ENCODE data around the gene FCGR3A.
"Not testable (repeated sequence)": the region's sequence is repeated elsewhere in the genome, so short reads cannot be mapped to it uniquely, and the experiment has no call there.

Gene FCGR3A

DNA sequence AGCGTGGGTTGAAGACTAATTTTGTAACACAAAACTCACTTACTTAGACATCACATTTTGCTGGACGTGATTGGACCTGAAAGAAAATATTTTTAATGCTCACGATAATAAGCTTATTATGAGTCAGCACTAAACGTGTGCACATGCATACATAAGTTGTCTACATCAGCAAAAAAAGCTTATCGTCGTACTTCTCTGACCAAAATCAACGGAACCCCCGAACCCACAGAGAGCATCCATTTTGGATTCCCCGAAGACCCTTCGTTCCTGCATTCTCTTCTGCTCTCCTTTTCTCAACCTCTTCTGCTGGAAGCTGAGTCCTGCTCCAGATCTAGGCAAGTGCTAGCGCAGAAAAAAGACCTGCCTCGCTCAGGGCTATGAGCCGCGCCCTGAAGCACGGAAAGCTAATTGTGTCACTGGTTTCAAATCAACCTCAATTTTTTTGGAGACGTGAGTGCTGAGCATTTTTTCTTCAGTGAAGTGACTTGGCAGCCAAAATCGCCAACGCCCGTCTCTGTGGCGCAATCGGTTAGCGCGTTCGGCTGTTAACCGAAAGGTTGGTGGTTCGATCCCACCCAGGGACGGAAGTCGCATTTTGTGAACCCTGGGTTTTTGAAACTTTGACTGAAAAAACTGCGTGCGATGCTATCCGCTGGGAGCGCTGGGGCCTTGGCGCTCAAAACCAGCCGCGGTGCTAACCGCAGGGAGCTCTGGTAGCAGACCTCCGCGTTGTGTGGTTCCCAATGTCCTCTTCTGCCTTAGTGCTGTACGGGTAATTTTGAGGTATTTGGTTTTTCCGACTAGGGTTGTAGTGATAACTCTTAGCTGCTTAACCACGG, 9.7 kb downstream of the FCGR3A start:
- H3K4me3 ChIP-seq (ENCODE audit: low read length): peak overlapping the region; percentile 72
- TF ChIP-seq, protein P1, sequence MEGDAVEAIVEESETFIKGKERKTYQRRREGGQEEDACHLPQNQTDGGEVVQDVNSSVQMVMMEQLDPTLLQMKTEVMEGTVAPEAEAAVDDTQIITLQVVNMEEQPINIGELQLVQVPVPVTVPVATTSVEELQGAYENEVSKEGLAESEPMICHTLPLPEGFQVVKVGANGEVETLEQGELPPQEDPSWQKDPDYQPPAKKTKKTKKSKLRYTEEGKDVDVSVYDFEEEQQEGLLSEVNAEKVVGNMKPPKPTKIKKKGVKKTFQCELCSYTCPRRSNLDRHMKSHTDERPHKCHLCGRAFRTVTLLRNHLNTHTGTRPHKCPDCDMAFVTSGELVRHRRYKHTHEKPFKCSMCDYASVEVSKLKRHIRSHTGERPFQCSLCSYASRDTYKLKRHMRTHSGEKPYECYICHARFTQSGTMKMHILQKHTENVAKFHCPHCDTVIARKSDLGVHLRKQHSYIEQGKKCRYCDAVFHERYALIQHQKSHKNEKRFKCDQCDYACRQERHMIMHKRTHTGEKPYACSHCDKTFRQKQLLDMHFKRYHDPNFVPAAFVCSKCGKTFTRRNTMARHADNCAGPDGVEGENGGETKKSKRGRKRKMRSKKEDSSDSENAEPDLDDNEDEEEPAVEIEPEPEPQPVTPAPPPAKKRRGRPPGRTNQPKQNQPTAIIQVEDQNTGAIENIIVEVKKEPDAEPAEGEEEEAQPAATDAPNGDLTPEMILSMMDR (conservative IDR thresholded peaks at IDR 0.05; ENCODE audit: low read length): 0 out of 2 replicates have a peak, but pooled peaks have one; percentile 1
- peak; percentile 78 for DNase-seq (ENCODE audit: low read depth)

DNA sequence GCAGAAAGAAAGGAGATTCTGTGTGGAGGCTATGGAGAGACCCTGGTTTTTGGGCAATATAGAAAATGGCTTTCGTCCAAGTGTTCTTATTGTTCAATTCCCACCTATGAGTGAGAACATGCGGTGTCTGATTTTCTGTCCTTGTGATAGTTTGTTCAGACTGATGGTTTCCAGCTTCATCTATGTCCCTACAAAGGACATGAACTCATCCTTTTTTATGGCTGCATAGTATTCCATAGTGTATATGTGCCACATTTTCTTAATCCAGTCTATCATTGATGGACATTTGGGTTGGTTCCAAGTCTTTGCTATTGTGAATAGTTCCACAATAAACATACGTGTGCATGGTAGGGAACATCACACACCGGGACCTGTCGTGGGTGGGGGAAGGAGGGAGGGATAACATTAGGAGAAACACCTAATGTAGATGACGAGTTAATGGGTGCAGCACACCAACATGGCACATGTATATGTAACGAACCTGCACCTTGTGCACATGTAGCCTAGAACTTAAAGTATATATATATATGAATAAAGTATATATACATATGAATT, 10.6 kb downstream of the FCGR3A start:
- not testable (repeated sequence) for DNase-seq (ENCODE audit: low read depth); H3K4me3 ChIP-seq (ENCODE audit: low read length)

DNA sequence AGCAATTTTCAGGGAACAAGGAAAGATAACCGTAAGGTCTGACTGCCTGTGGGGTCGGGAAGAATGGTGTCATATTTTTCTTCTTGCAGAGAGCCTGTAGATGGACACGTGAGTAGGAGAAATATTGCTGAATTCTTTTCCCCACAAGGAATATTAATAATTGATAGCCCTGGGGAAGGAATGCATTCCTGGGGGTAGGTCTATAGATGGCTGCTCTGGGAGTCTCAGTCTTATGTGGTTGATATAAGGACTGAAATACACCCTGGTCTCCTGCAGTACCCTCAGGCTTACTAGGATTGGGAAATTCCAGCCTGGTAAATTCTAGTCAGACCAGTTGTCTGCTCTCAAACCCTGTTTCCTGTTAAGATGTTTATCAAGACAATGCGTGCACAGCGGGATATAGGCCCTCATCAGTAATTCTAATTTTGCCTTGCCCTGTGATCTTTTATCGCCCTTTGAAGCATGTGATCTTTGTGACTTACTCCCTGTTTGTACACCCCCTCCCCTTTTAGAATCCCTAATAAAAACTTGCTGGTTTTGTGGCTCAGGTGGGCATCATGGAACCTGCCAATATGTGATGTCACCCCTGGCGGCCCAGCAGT, 12.4 kb downstream of the FCGR3A start:
- H3K4me3 ChIP-seq (ENCODE audit: low read length); DNase-seq (ENCODE audit: low read depth): not testable (repeated sequence)

DNA sequence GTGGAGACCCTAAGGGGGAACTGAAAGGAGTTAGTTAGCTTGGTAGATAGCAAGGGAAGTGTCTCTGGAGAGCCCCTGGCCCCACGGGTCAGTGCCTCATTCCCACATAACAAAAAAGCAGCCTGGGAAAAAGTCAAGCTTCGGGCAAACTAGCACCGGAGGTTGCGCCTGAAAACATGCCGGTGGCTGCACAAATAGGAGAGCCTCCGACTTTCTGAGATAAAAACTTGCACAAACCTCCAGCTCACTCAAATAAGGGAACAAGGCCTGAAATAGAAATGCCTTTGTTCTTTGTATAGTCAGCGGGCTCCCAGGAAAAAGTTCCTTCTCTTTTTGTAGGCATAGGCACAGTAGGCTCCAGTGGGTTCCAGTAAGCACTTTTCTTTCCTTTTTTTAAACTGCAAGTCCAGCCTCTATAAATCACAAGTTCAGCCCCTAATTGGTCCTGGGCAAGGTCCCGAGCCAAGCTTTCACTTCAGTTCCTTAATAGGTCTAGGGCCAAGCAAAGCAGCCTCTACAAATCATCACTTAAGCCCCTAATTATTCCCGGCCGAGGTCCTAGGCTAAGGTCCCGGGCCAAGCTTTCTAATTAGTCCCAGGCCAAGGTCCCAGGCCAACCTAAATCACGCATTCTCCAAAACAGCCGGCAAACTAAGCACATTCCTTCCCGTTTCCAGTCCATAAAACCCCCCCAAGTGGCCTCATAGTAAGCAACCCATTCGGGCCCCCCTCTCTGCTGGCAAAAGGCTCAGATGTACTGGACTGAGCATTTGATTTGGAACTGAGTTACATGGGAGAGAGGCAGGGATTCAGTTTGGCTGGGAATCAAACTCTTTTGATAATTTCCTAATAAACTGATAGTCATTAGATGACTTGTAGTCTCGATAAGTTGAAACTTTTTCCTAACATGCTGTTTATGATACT, 16.7 kb downstream of the FCGR3A start:
- peak overlapping the region; percentile 15; the same call in 1 of the 2 replicates for H3K4me3 ChIP-seq (ENCODE audit: low read length)
- DNase-seq (ENCODE audit: low read depth): peak; percentile 48

DNA sequence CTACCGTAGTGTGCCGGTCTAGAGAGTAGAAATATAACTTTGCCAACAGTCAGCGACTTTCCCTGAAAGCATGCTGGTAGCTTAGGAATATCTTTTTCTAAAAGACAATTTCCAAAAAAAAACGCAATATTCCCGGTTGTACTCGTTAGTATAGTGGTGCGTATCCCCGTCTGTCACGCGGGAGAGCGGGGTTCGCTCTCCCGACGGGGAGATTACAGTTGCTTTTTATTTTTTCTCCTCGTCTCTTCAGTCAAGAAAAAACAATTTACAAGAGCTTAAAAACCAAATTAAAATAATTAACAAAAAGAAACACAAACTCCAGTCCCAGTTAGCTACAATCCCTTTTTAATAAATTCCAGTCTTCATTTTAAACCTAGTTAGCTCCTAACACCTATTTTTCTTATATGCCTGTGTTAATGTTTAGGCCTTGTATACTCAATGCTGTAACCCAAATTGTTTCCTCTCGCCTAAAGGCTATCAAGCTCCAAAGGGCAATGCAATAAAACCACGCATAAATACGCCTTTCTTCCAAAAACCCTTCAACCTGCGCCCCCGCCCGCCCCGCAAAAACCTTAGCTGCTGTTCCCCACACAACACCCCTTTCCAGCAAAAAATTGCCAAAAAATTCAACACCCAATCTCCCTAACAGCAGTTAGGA, 17.5 kb downstream of the FCGR3A start:
- TF ChIP-seq, protein P1 (conservative IDR thresholded peaks at IDR 0.05; ENCODE audit: low read length): no peak
- peak overlapping the region; percentile 15 for H3K4me3 ChIP-seq (ENCODE audit: low read length)
- DNase-seq (ENCODE audit: low read depth): no peak

DNA sequence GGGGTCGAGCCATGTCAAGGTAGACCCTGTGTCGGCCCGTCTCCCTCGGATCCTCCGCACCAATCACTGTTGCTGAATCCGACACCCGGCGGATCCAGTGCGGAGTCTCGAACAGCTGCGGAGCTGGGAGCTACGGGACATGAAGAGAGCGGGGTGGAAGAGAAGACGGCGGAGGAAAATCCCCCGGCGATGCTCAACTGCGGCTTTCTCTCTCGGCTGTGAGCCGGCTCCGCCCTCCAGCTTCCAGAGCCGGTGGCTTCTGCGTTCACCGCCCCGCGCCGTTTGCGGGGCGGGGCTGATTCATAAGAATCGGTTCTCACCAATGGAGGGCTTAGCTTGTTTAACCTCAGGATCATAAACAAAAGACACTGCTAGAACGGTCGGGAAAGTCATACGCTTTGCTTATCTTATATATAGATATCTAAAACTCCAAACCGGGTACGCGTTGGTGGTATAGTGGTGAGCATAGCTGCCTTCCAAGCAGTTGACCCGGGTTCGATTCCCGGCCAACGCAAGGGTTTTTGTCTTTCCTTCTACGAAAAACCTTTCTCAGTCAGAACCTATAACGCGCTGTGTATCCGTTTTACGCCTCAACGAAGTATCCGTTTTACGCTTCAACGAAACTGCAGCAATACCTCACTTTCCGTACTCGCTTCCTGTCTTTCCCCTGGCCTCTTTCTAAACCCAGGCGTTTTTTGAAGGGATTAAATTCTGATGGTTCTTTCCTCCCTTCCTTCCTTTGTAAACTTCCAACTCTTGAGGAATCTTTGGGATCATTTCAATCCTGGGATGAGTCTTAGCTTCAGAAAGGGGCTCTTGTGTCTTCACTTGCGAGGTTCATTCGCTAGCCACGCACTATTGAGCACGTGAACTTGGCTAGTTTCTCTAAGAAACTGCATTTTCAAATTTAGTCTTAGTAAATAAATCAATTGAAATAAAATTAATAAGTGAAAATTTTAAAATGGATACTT, 18.7 kb downstream of the FCGR3A start:
- peak; percentile 95 for DNase-seq (ENCODE audit: low read depth)
- H3K4me3 ChIP-seq (ENCODE audit: low read length): peak overlapping the region; percentile 73

DNA sequence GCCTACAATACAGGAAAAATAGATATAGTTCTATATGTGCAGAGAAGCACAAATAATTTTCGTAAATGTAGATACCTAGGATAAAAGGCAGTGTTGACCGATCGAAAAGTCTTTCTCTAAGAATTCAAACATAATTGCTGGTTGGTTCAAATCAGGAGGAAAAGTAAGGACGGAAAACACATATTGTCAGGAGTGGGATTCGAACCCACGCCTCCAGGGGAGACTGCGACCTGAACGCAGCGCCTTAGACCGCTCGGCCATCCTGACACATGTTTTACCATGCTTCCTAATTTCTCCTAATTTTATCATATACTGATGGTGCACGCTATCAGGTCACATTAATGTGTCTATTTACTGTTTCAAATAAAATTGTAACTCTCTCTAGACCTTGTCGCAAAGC, 19.5 kb downstream of the FCGR3A start:
- peak overlapping the region; percentile 73 for H3K4me3 ChIP-seq (ENCODE audit: low read length)
- peak; percentile 68 for DNase-seq (ENCODE audit: low read depth)

DNA sequence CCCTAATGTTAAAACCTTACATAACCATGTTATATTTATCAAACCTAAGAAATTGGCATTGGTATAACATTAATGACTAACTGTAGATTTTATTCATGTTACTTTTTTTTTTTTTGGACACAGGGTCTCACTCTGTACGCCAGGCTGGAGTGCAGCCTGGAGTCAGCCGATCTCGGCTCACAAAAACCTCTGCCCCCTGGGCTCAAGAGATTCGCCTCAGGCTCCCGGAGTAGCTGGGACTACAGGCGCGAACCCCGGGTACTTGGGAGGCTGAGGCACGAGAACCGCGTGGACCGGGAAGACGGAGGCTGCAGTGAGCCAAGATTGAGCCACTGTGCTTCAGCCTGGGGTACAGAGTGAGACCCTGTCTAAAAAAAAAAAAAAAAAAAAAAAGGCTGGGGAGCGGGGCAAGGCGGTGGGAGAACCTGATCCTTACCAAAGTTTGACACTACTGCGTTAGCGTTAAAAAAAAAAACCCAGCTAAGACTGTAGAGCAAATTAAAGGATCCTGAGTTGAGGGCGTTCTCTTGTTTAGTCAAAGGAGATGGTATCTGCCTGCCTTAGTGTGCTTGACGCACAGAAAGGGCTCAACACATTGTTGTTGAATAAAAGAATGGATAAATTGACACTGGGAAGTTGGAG, 20.0 kb downstream of the FCGR3A start:
- H3K4me3 ChIP-seq (ENCODE audit: low read length): peak overlapping the region; percentile 38
- not testable (repeated sequence) for DNase-seq (ENCODE audit: low read depth)

DNA sequence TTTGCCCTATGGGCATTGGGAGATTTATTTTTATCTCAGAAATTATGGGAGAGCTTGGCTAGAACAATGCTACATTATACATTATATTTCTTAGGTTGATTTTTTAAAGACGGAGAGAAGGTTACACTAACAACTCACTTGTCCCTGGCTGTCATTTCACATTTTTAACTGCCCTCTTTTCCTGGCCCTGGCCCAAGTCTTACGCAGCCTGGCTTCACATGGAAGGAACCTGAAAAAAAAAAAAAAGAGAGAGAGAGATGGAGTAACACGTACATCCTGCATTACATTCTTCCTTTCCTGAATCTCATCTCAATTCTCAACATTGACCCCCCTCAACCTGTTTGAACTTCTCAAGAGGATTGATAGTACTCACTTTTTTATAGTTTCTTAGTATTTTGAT, 21.1 kb downstream of the FCGR3A start:
- not testable (repeated sequence) for H3K4me3 ChIP-seq (ENCODE audit: low read length); DNase-seq (ENCODE audit: low read depth)

DNA sequence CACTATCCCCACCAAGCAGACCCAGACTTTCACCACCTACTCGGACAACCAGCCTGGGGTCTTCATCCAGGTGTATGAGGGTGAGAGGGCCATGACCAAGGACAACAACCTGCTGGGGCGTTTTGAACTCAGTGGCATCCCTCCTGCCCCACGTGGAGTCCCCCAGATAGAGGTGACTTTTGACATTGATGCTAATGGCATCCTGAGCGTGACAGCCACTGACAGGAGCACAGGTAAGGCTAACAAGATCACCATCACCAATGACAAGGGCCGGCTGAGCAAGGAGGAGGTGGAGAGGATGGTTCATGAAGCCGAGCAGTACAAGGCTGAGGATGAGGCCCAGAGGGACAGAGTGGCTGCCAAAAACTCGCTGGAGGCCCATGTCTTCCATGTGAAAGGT, 23.7 kb downstream of the FCGR3A start:
- not testable (repeated sequence) for DNase-seq (ENCODE audit: low read depth)

DNA sequence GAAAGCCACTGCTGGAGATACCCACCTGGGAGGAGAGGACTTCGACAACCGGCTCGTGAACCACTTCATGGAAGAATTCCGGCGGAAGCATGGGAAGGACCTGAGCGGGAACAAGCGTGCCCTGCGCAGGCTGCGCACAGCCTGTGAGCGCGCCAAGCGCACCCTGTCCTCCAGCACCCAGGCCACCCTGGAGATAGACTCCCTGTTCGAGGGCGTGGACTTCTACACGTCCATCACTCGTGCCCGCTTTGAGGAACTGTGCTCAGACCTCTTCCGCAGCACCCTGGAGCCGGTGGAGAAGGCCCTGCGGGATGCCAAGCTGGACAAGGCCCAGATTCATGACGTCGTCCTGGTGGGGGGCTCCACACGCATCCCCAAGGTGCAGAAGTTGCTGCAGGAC, 24.3 kb downstream of the FCGR3A start:
- H3K4me3 ChIP-seq (ENCODE audit: low read length); DNase-seq (ENCODE audit: low read depth): not testable (repeated sequence)

More for the DNA sequence above, 23.7 kb downstream of the FCGR3A start:
- not testable (repeated sequence) for H3K4me3 ChIP-seq (ENCODE audit: low read length)

DNA sequence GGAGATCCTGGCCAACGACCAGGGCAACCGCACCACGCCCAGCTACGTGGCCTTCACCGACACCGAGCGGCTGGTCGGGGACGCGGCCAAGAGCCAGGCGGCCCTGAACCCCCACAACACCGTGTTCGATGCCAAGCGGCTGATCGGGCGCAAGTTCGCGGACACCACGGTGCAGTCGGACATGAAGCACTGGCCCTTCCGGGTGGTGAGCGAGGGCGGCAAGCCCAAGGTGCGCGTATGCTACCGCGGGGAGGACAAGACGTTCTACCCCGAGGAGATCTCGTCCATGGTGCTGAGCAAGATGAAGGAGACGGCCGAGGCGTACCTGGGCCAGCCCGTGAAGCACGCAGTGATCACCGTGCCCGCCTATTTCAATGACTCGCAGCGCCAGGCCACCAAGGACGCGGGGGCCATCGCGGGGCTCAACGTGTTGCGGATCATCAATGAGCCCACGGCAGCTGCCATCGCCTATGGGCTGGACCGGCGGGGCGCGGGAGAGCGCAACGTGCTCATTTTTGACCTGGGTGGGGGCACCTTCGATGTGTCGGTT, 24.8 kb downstream of the FCGR3A start:
- not testable (repeated sequence) for DNase-seq (ENCODE audit: low read depth)
- H3K4me3 ChIP-seq (ENCODE audit: low read length): peak overlapping the region; percentile 45

DNA sequence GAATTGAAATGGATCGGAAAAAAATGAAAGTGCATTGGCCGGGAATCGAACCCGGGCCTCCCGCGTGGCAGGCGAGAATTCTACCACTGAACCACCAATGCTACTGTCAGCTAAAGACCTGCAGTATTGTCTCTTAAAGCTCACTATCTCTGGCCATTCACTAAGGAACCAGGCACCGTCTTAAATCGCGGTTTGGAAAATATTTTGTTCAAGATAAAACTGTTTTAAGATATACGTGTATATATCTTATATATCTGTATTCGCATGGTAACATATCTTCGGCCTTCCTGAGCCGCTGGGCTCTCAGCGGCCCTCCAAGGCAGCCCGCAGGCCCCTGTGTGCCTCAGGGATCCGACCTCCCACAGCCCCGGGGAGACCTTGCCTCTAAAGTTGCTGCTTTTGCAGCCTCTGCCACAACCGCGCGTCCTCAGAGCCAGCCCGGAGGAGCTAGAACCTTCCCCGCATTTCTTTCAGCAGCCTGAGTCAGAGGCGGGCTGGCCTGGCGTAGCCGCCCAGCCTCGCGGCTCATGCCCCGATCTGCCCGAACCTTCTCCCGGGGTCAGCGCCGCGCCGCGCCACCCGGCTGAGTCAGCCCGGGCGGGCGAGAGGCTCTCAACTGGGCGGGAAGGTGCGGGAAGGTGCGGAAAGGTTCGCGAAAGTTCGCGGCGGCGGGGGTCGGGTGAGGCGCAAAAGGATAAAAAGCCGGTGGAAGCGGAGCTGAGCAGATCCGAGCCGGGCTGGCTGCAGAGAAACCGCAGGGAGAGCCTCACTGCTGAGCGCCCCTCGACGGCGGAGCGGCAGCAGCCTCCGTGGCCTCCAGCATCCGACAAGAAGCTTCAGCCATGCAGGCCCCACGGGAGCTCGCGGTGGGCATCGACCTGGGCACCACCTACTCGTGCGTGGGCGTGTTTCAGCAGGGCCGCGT, 25.5 kb downstream of the FCGR3A start, which contains the start of gene HSPA6:
Gene HSPA6 (plus strand): TSS at position 724 of the 925 bp plus-strand sequence. CDS start 119 bp downstream, at position 843.
- DNase-seq (ENCODE audit: low read depth): peak; percentile 72
- H3K4me3 ChIP-seq (ENCODE audit: low read length): peak within 1 kb of the TSS; percentile 68
